MG63 (cell line): ENCODE data around the gene PAEP. TPM values are rescaled to one million over a fixed set of nuclear protein-coding genes. Genes with fewer than 3 reads are reported as not detected.
A peak's percentile ranks its signal among the peaks of the same experiment; 100 is the strongest.
"Not testable (repeated sequence)": the region's sequence is repeated elsewhere in the genome, so short reads cannot be mapped to it uniquely, and the experiment has no call there.

Experiments
- DNase-seq: peaks from one replicate; pipeline ENCODE4 v3.0.0-alpha.2; 2020
- H3K27me3 ChIP-seq: fragments of 250-450 bp; sonication (Bioruptor Pico); 2 replicates; pipeline ENCODE4 v1.5.1; 2020; ENCODE audit warnings: mild to moderate bottlenecking, moderate library complexity
- H3K36me3 ChIP-seq: fragments of 250-450 bp; sonication (Bioruptor Pico); 2 replicates; pipeline ENCODE4 v1.5.1; 2020; ENCODE audit warnings: mild to moderate bottlenecking, moderate library complexity
- H3K4me3 ChIP-seq: fragments of 250-450 bp; sonication (Bioruptor Pico); 2 replicates; pipeline ENCODE4 v1.5.1; 2020; ENCODE audit warnings: mild to moderate bottlenecking, moderate library complexity
- H3K9me3 ChIP-seq: fragments of 250-450 bp; sonication (Bioruptor Pico); 2 replicates; pipeline ENCODE4 v1.5.1; 2020; ENCODE audit warnings: mild to moderate bottlenecking, moderate library complexity
- total RNA-seq: library from RNA; depleted of rRNA; stranded (reverse); fragments of >200 nt; shearing (Covaris generic); gene quantifications from 2 replicates; pipeline ENCODE4 v1.2.3, GENCODE V29; 2014; ENCODE audit warnings: low replicate concordance; rRNA removed

Gene PAEP
- total RNA-seq: not detected in 2 replicates

DNA sequence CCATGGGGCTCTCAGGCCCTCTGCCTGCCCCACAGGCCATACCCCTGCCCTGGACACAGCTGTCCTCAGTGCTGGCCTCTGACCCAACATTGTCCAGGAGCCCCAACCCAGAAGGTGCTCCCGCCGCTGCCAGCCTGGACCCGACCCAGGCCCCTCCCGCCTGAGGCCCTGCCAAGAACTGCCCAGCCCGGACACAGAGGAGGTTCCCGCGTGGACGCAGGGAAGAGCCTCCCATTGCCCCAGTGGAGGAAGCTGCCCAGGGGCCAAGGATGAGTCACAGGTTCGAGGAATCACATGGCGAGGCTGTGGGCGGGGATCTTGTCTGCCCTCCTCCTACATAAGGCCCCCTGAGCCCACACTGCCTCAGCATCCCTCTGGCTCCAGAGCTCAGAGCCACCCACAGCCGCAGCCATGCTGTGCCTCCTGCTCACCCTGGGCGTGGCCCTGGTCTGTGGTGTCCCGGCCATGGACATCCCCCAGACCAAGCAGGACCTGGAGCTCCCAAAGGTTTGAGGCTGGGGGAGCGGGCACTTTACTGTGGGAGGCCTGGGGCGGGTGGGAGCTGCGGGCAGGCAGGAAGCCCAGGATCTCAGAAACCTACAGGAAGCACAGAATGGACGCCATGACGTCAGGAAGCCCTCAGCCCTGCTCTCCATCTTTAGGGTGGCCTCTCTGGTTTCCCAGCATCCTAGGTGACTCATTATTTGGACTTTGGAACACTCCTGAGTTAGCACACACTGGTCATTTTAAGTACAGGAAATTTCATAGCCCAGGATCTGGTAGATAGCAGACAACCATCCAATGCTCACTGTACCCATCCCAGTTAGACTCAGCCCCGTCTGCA is at the start of gene PAEP:
Gene PAEP (plus strand): TSS at position 366 of the 844 bp plus-strand sequence.
- H3K4me3 ChIP-seq: no peak within 1 kb of the TSS
- no peaks in the 10 kb centered on the region for H3K27me3 ChIP-seq
- no peaks in the 10 kb centered on the region for H3K9me3 ChIP-seq
- DNase-seq: no peak
- no peaks in the 10 kb centered on the region for H3K36me3 ChIP-seq

DNA sequence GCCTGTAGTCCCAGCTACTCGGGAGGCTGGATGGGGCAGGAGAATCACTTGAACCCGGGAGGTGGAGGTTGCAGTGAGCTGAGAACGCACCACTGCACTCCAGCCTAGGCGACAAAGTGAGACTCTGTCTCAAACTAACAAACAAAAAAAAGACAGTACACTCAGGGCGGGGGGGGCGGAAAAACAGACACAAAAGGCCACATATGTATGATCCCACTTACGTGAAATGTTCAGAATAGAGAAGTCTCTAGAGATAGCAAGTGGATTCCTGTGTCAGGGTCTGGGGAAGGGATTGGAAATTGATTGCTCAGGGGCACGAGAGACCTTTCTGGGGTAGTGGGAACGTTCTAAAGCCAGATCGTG is 49.3 kb upstream of the PAEP start:
- no peak overlapping the region for H3K4me3 ChIP-seq
- no peaks in the 10 kb centered on the region for H3K36me3 ChIP-seq
- DNase-seq: no peak
- H3K9me3 ChIP-seq: peaks cover 6% of the 10 kb centered on the region
- H3K27me3 ChIP-seq: no peaks in the 10 kb centered on the region

DNA sequence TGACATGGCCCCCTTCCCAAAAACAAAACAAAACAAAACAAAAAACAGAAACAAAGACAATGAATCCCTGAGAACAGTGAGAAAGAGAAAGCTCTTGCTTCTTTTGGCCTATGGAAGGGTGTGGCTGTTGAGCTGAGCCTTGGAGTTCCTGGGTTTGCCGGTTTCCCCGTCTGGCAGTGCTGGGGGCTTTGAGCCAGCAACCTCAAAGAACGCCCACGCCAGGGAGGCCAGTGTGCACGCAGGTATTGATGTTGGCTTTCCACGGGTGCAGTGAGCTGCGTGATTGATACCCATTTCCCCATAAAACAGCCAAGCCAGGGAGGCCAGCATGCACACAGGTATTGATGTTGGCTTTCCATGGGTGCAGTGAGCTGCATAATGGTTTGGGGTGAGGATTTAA is 48.7 kb upstream of the PAEP start:
- peak; percentile 28 for DNase-seq
- H3K27me3 ChIP-seq: no peaks in the 10 kb centered on the region
- peaks cover 6% of the 10 kb centered on the region for H3K9me3 ChIP-seq
- no peaks in the 10 kb centered on the region for H3K36me3 ChIP-seq
- H3K4me3 ChIP-seq: no peak overlapping the region

DNA sequence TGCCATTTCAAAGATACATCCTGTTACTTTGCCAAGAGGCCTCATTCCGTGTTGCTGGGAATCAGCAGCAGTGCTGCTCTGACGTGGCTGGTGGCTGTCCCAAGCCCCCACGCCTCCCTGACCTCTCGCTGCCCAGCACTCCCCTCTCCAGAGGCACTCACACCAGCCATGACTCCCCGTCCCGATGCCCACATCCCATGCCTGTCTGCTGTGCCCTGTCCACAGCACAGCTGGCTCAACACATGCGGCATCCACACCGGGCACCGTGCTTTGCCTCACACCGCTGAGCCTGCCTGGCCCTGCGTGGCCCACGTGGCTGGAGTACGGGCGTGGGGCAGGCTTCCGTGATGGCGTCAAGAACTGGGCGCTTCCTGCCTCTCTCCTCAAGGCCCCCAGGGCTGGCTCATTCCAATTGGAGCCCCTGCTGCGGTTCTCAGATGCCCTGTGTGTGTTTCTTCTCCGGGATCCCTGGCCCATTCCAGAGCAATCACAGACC is 48.2 kb upstream of the PAEP start:
- no peak for DNase-seq
- peaks cover 6% of the 10 kb centered on the region for H3K9me3 ChIP-seq
- no peaks in the 10 kb centered on the region for H3K36me3 ChIP-seq

DNA sequence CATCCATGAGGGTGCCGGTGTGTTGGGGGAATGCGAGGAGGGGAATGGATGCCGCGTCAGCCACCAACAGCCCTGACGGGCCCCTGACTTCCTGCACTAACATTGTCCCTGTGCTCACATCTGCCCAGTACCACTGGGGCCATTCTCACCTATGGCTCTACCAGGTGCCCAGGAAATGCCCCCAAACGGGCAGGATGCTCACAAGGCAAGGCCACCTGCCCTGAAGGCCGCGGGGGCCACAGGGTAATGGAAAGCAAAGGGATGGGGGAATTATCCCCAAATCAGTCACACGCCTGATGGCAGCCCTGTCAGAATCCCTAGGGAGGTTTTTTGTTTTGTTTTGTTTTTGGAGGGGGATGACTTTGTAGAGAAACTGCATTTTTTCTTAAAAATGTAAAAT is 47.6 kb upstream of the PAEP start:
- not testable (repeated sequence) for H3K27me3 ChIP-seq

More for the DNA sequence above, 48.2 kb upstream of the PAEP start:
- Histone ChIP-seq H3K27me3 (no peaks in the 10 kb centered on the region), H3K4me3 (no peak overlapping the region)

DNA sequence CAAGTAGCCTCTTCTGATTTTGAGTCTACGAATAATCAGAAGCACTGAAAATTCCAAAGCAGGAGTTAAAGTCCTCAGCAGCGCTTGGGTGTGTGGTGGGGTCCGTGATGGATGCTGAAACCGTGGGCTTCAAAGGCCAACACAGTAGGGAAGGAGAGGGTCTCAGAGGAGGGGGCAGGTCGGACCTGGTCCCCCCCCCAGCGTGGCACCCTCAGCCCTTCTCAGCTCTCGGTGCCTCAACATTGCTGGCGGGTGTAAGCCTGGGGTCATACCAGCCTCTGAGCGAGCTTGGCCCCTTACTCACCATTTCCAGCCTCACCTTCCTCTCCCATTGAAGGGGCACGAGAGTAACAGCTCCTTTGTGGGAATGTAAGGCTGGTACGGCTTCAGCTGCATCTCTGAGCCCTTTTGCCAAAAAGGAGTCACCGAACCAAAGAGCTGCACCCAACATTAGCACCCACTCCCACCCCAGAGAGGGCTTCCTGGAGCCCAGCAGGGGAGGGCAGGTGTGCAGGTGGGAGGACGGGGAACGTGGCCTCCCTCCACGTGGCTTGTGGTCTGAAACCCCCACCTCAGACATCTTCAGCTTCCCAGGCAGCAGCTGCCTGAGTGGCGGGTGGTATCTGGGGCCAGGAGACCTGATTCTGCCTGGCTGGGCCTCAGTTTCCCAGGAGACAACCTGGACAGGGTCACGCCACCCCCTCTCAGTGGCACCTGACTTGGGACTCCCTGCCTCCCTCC is 47.0 kb upstream of the PAEP start:
- DNase-seq: no peak
- Histone ChIP-seq H3K9me3 (peaks cover 2% of the 10 kb centered on the region; the same call in 1 of the 2 replicates), H3K36me3 (no peaks in the 10 kb centered on the region), H3K4me3 (no peak overlapping the region), H3K27me3 (no peaks in the 10 kb centered on the region)

More for the DNA sequence above, 47.6 kb upstream of the PAEP start:
- not testable (repeated sequence) for H3K36me3 ChIP-seq, H3K4me3 ChIP-seq, DNase-seq, H3K9me3 ChIP-seq

DNA sequence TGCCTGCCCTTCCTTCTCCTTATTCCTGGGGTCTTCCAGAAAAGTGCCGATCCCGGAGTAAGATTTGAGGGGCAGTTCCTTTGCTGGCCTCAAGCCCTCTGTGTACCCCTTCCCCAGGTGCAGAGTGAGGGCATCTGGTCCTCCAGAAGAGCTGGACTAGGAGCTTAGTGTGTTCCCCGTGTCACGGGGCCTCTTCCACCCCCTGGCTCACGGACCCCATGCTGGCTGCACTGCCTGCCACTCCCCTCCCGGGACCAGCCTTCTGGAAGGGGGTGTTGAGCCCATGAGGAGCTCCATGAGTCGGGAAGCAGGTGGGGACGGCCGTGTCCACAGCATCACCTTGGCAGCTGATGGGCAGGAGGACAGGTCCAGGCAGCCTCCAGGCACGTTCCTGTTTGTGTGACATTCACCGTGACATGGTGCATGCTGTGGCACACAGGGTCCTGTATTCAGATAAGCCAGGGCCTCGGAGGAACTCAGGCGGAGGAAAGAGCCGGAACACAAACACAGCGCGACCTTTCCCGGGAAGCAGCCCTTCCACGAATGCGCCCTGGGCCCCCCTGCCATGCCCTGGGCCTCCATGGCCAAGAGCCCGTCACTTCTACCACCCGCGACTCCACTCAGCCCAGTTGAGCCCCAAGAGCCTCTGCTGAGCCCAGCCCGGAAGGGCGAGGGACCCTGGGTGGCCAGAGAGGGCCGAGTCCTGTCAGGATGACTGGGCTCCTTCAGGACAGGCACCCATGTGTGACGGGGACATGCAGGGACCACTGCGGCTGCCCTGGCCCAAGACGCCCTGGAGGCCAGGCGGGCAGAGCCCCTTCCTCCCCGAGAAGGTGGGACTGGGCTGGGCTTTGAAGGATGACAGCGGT is 46.2 kb upstream of the PAEP start:
- no peak for DNase-seq
- Histone ChIP-seq H3K36me3 (no peaks in the 10 kb centered on the region), H3K27me3 (no peaks in the 10 kb centered on the region), H3K4me3 (no peak overlapping the region), H3K9me3 (no peaks in the 10 kb centered on the region)

DNA sequence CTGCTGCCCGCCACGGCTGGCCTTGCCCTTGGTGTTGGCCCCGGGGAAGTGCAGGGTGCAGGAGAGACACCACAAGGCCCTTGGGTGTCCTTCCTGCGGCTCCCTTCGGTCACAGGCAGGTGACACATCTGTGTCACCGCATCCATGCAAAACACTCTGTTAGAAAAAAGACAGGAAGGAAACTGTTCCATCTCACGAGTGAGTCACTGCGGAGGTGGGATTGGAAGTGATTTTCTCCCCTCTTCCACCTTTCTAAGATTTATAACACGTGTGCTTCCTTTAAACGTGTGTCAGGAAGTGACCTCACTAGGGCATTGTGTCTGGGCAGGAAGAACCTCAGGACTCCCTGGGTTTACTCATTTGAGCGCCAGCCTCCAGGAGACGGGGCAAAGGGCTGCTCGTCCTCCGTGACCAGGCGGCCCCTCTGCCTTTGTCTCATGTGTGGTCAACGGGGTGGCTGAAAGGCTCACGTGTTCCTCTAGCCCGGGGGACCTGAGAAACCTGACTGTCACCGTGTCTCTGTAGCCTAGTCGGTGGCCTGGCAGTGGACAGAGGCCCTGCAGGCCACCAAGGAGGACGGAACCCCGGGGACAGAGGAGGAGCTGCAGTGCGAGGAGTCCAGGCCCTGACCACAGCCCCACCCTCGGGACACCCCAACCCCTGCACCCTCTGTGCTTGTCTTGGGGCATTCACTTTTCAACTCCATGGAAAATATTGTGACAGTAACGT is 45.3 kb upstream of the PAEP start:
- Histone ChIP-seq H3K4me3 (no peak overlapping the region), H3K36me3 (no peaks in the 10 kb centered on the region), H3K9me3 (no peaks in the 10 kb centered on the region), H3K27me3 (no peaks in the 10 kb centered on the region)
- DNase-seq: no peak

DNA sequence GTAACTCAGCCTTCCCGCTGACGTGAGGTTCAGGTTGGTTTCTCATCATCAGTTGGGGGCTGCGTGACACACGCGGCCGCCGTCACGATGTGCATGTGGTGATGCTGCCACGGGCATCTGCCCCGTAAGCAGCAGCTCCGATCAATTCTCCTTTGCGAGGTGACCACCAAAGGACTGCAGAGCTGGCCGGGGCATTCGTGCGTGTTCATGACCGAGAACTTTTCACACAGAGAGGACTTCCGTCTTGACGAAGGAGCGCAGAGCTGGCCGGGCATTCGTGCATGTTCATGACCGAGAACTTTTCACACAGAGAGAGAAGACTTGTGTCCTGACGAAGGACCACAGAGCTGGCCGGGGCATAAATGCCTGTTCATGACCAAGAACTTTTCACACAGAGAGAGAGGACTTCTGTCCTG is 44.1 kb upstream of the PAEP start:
- Histone ChIP-seq H3K36me3 (no peaks in the 10 kb centered on the region), H3K9me3 (no peaks in the 10 kb centered on the region), H3K27me3 (no peaks in the 10 kb centered on the region), H3K4me3 (no peak overlapping the region)
- DNase-seq: no peak

DNA sequence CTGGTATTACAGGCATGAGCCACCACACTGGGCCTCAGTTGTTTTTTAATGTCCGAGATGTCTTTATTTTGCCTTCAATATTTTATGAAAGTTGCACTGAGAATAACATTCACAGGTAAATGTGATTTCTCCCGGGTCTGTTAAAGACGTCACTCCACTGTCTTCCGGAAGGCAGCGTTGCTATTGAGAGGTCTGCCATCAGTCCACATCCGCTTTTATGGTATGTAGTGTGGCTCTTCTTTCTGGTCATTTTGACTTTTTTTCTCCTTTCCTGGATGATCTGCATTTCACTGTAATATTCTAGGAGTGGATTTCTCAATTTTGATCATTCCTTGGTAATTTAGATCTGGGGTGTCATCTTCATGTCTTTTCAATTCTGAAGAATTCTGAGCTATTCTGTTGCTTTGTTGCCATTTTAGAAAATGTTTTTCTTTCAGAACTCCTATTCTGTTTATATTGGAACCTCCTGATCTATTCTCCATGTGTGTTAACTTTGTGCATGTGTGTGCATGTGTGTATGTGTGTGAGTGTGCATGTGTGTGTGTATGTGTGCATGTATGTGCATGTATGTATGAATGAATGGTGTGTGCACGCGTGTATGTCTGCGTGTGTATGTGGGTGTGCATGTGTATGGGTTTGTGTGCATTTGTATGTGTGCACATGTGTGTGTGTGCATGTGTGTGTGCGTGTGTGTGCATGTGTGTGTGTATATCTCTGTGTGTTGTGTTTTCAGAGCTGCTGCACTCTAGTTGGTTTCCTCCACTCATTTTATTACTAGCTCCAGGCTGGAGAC is 42.2 kb upstream of the PAEP start:
- Histone ChIP-seq H3K4me3 (no peak overlapping the region), H3K9me3 (no peaks in the 10 kb centered on the region), H3K27me3 (no peaks in the 10 kb centered on the region), H3K36me3 (no peaks in the 10 kb centered on the region)
- no peak for DNase-seq

DNA sequence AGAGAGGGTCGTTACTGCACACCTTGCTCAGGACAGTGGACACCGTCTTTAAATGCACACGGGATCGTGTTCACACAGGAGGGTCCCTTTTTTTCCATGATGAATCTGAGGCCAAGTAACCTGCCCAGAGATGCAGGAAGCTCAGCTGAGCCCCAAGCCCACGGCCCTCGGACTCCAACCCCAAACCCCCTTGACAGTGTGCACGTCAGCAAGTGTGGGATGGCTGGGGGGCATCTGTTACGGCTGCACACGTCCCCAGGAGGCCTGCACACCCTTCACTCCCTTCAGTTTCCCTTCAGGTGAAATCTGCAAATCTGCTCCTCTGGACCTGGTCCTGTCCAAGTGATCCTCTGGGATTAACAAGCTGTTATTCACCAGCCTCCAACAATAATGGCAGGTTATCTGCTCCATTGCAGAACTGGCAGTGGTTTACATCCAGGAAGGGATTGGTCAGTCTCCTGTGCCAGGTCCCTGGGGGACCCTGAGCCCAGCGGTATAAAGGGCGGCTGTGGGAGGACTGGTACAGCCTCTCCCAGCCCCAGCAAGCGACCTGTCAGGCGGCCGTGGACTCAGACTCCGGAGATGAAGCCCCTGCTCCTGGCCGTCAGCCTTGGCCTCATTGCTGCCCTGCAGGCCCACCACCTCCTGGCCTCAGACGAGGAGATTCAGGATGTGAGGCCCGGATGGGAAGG is 40.5 kb upstream of the PAEP start, which contains the start of gene LCN1:
Gene LCN1 (plus strand): TSS at position 525 of the 692 bp plus-strand sequence. CDS start 58 bp downstream, at position 583.
- no peaks in the 10 kb centered on the region for H3K36me3 ChIP-seq
- DNase-seq: no peak
- H3K4me3 ChIP-seq: no peak within 1 kb of the TSS
- H3K27me3 ChIP-seq: no peaks in the 10 kb centered on the region
- no peaks in the 10 kb centered on the region for H3K9me3 ChIP-seq

DNA sequence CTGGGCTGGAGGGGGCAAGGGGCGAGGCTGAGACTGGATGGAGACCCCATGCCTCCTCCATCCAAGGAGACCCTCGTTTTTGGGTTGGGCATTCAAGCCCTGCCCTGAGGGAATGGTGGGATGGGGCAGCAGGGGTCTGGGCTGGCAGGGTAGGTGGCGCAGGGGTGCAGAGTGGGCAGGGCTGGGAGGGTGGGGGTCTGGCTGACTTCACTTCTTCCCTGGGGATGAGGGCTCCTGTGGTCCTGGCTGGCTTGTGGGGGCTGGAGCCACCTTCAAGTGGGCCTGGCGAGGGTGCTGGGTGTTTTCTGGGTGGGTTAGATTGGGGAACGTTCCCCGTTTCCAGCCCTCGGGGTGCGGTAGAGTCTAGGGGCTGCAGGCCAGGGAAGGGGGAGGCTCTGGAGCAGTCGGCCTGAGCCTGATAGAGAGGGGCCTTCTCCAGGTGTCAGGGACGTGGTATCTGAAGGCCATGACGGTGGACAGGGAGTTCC is 39.9 kb upstream of the PAEP start:
- H3K27me3 ChIP-seq: no peaks in the 10 kb centered on the region
- no peak overlapping the region for H3K4me3 ChIP-seq
- no peaks in the 10 kb centered on the region for H3K9me3 ChIP-seq
- H3K36me3 ChIP-seq: no peaks in the 10 kb centered on the region
- DNase-seq: no peak

DNA sequence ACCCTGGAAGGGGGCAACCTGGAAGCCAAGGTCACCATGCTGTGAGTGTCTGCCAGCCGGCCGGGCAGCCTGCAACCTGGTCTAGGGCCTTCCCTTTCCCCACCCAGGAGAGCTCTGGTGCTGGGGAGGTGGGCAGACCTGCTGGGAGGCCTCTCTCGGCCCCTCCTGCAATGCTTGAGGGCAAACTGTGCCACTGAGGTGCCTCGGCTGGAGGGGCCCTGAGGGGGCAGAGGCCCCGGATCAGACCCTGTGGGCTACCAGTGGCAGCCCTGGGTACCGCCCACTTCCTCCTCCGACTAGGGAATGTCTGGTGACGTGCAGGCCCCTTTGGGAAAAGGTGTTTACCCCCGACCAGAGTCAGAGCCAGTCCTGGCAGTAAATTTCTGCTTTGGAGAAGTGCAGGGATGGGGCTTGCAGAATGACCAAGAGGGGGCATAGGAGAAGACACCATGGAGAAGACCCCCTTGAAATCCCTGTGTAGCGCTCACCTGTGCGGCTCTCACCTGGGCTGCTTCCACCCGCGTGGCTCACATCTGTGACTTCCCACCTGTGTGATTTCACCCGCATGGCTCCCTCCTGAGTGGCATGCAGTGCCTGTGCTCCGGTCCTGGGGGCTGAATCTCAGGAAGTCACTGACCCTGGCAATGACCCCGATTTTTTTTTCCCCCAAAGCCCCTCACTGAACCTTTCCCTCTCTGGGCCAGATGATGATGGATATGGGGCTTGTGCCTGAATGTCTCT is 39.2 kb upstream of the PAEP start:
- no peak overlapping the region for H3K4me3 ChIP-seq
- DNase-seq: no peak
- H3K27me3 ChIP-seq: no peaks in the 10 kb centered on the region
- no peaks in the 10 kb centered on the region for H3K9me3 ChIP-seq
- no peaks in the 10 kb centered on the region for H3K36me3 ChIP-seq

DNA sequence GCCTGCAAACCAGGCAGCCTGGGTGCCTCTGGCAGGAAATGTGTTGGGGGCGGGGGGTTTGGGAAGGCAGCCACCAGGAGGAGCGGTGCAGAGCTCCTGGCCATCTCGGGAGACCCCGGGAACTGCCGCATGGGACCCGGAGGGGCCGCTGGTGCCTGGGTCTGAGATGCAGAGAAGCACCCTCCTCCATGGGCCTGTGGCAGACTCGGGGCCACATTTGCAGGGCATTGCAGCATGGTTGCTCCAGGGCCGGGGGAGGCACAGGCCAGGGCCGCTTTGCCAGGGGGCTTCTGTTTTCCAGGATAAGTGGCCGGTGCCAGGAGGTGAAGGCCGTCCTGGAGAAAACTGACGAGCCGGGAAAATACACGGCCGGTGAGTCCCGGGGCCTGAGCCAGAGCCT is 38.6 kb upstream of the PAEP start:
- Histone ChIP-seq H3K27me3 (no peaks in the 10 kb centered on the region), H3K36me3 (no peaks in the 10 kb centered on the region), H3K4me3 (no peak overlapping the region), H3K9me3 (no peaks in the 10 kb centered on the region)
- no peak for DNase-seq
